K562 (cell line): ENCODE results near the gene STK16. TPM values are rescaled to one million over a fixed set of nuclear protein-coding genes. Genes with fewer than 3 reads are reported as not detected.
A peak's percentile ranks its signal among the peaks of the same experiment; 100 is the strongest.

ENCODE experiments used
- BACH1 ChIP-seq: fragments of 200-800 bp; sonication (Bioruptor generic); IDR thresholded peaks from 2 replicates; pipeline ENCODE4 v1.6.1; 2016; ENCODE audit warnings: missing genetic modification characterization, missing compliant biosample characterization
- CXXC5 ChIP-seq: fragments of 250-450 bp; sonication (Bioruptor Pico); IDR thresholded peaks from 2 replicates; pipeline ENCODE4 v1.8.0; 2022; ENCODE audit warnings: inconsistent platforms, mild to moderate bottlenecking, moderate library complexity
- ELF4 ChIP-seq: fragments of 450-650 bp; formaldehyde crosslinking; IDR thresholded peaks from 2 replicates; pipeline ENCODE4 v1.4.0; 2022; ENCODE audit warnings: missing genetic modification characterization
- HDAC3 ChIP-seq: fragments of 450-650 bp; IDR thresholded peaks from 2 replicates; pipeline ENCODE4 v1.6.1; 2018; ENCODE audit warnings: borderline replicate concordance, mild to moderate bottlenecking, moderate library complexity; ENCODE audit not compliant: partially characterized antibody
- JUNB ChIP-seq: fragments of 450-650 bp; formaldehyde crosslinking; conservative IDR thresholded peaks from 2 replicates; pipeline ENCODE4 v1.4.0; 2020; ENCODE audit warnings: mild to moderate bottlenecking
- MED1 ChIP-seq: sonication (generic); formaldehyde crosslinking; IDR thresholded peaks from 2 replicates; pipeline ENCODE4 v1.8.1; 2023; ENCODE audit warnings: missing genetic modification reagents, borderline replicate concordance
- MIER1 ChIP-seq: fragments of 450-650 bp; IDR thresholded peaks from 2 replicates; pipeline ENCODE4 v1.6.1; 2016; ENCODE audit warnings: antibody characterized with exemption, mild to moderate bottlenecking, low read depth
- NCOA4 ChIP-seq: fragments of 450-650 bp; IDR thresholded peaks from 2 replicates; pipeline ENCODE4 v1.6.1; 2018; ENCODE audit warnings: mild to moderate bottlenecking; ENCODE audit not compliant: partially characterized antibody
- SIRT6 ChIP-seq: IDR thresholded peaks from one replicate; pipeline ENCODE4 v1.6.1; 2012; ENCODE audit warnings: low read depth, mild to moderate bottlenecking, control low read depth, inconsistent platforms, low read length, moderate library complexity
- SMARCB1 ChIP-seq: IDR thresholded peaks from 2 replicates; pipeline ENCODE4 v1.6.1; 2011; ENCODE audit warnings: improper control_type of control experiment, low read depth; ENCODE audit not compliant: insufficient read length
- STAG1 ChIP-seq: sonication (generic); formaldehyde crosslinking; IDR thresholded peaks from 2 replicates; pipeline ENCODE4 v1.5.0; 2020; ENCODE audit warnings: missing genetic modification reagents, borderline replicate concordance
- TCF3 ChIP-seq: sonication (generic); formaldehyde crosslinking; IDR thresholded peaks from 2 replicates; pipeline ENCODE4 v1.4.0; 2020; ENCODE audit warnings: mild to moderate bottlenecking, missing genetic modification reagents
- THRAP3 ChIP-seq: fragments of 450-650 bp; IDR thresholded peaks from 2 replicates; pipeline ENCODE4 v1.6.1; 2016; ENCODE audit warnings: mild to moderate bottlenecking, inconsistent platforms, borderline replicate concordance
- UBTF ChIP-seq, 2 experiments: IDR thresholded peaks; 2 replicates each; pipeline ENCODE4 v1.6.1; 2012; ENCODE audit warnings: improper control_type of control experiment in 2 of 2, low read depth in 2 of 2, low read length in 2 of 2, borderline replicate concordance in 1 of 2
- ZBTB11 ChIP-seq, 3 experiments: fragments of 200-800 bp in 1 of 3; fragments of 250-450 bp in 1 of 3; fragments of 450-650 bp in 1 of 3; sonication (Bioruptor Pico) in 1 of 3; sonication (Bioruptor generic) in 1 of 3; formaldehyde crosslinking in 1 of 3; IDR thresholded peaks; 2 replicates each; pipeline versions ENCODE4 v1.6.1 to v1.8.0; 2016 to 2022; ENCODE audit warnings: mild to moderate bottlenecking in 2 of 3, missing genetic modification characterization in 2 of 3, missing compliant biosample characterization in 1 of 3, moderate library complexity in 1 of 3
- ZC3H4 ChIP-seq: sonication (generic); formaldehyde crosslinking; IDR thresholded peaks from 2 replicates; pipeline ENCODE4 v1.9.0; 2021; ENCODE audit warnings: missing genetic modification reagents, borderline replicate concordance
- ZFPM2 ChIP-seq: fragments of 250-450 bp; sonication (Bioruptor Pico); IDR thresholded peaks from 2 replicates; pipeline ENCODE4 v1.5.1; 2022; ENCODE audit warnings: mild to moderate bottlenecking
- ZNF408 ChIP-seq: fragments of 250-450 bp; sonication (Bioruptor Pico); IDR thresholded peaks from 2 replicates; pipeline ENCODE4 v1.4.0; 2020; ENCODE audit warnings: low read depth, mild to moderate bottlenecking, moderate library complexity
- ZNF41 ChIP-seq: fragments of 250-450 bp; sonication (Bioruptor Pico); conservative IDR thresholded peaks from 2 replicates; pipeline ENCODE4 v1.4.0; 2020; ENCODE audit warnings: mild to moderate bottlenecking
- polyA plus RNA-seq, 8 experiments: library from polyadenylated mRNA; depleted of rRNA in 4 of 8; stranded (reverse) in 5 of 8; unstranded in 3 of 8; fragments of >200 nt; fragmentation: Nextera tagmentation in 2 of 8; fragmentation: Illumina TruSeq in 1 of 8; extraction: Ambion mirVana in 2 of 8; extraction: Trizol in 1 of 8; gene quantifications; 2 replicates each; pipeline versions ENCODE4 v1.2.1 to v1.2.3, GENCODE V29; 2011 to 2014; ENCODE audit warnings: inconsistent platforms in 1 of 8, missing spikeins in 1 of 8
- total RNA-seq, 7 experiments: library from RNA; depleted of rRNA in 6 of 7; stranded (reverse); fragments of >200 nt in 6 of 7; fragmentation: Illumina TruSeq in 2 of 7; extraction: Trizol in 2 of 7; gene quantifications; 2 replicates each; pipeline versions ENCODE4 v1.2.1 to v1.2.3, GENCODE V29; 2011 to 2021; ENCODE audit warnings: low replicate concordance in 1 of 7
- TF ChIP-seq, protein P1 (sequence below): fragments of 450-650 bp; formaldehyde crosslinking; IDR thresholded peaks from 2 replicates; pipeline ENCODE4 v1.4.0; 2020; ENCODE audit warnings: mild to moderate bottlenecking, moderate library complexity

The STK16 gene
- total and polyA plus RNA-seq, 9 of the 15 experiments (the other 6 are each of a cell fraction or from before 2014, with no cell fraction given), result 5.4 to 36.2 (median 17.8) TPM

GRCh38 chr2:219218732-219219701 lies 26.3 kb upstream of the STK16 start, which contains the start of gene ABCB6 (continued):
- TF ChIP-seq MIER1 (no peak), SMARCB1 (no peak), ZBTB11 (CRISPR knock-in tag; IDR thresholded peaks at IDR 0.05) (0 out of 6 replicates have a peak, but pooled peaks of 1 of the 3 experiments have one; percentile 22), UBTF (IDR thresholded peaks at IDR 0.05; ENCODE audit: borderline replicate concordance in 1 of 2, low read depth in 2 of 2, low read length in 2 of 2) (no peak), JUNB (no peak), STAG1 (CRISPR knock-in tag) (no peak), BACH1 (no peak), ZNF41 (CRISPR knock-in tag) (no peak), ZNF408 (CRISPR knock-in tag) (no peak), HDAC3 (no peak), SIRT6 (no peak), MED1 (no peak), CXXC5 (CRISPR knock-in tag) (peak; percentile 72), THRAP3 (no peak), NCOA4 (no peak), TCF3 (CRISPR knock-in tag) (peak; percentile 43; the same call in 1 of the 2 replicates), ZC3H4 (no peak), ELF4 (CRISPR knock-in tag) (no peak), ZFPM2 (no peak)
- TF ChIP-seq, protein P1, sequence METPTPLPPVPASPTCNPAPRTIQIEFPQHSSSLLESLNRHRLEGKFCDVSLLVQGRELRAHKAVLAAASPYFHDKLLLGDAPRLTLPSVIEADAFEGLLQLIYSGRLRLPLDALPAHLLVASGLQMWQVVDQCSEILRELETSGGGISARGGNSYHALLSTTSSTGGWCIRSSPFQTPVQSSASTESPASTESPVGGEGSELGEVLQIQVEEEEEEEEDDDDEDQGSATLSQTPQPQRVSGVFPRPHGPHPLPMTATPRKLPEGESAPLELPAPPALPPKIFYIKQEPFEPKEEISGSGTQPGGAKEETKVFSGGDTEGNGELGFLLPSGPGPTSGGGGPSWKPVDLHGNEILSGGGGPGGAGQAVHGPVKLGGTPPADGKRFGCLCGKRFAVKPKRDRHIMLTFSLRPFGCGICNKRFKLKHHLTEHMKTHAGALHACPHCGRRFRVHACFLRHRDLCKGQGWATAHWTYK (CRISPR knock-in tag), result no peak
